ENCODE data around the gene PGBD2. TPM values are rescaled to one million over a fixed set of nuclear protein-coding genes. Genes with fewer than 3 reads are reported as not detected.

PGBD2 gene
- total RNA-seq = 3.1 and 3.3 TPM in 2 replicates

DNA sequence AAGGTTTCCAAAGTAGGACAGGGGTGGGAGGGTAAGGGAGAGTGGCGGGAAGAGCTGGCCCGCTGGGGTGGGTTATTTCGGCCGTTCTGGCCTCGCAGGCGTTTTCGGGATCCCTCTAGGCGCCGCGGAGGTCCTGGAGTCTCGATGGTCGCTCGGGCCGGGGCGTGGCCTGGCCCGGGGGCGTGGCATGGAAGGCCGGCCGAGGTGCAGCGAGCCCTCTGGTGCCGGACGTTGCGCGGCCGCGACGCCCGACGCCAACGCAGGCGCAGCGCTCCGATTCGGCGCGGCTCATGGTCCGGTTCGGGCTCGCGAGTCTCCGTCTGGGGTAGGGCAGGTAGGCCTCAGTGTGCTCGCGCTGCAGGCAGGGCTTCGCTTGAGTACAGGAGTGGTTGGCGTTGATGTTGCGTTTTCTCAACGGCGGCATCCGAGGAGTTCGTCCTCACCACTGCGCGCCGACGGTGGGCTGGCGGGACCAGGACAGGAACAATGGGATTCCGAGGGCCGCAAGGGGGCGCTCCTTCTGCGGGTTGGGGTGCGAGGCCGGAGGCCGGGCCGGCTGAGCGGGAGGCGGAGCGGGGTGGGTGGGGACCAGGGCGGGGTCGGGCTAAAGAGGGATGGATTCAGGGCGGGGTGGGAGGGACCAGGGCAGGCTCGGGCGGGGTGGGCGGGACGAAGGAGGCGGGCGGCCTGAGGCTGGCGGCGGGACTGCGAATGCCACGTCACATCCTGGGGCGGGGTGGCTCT, at the start of gene PGBD2:
TSS of gene PGBD2 (plus strand) at position 227 of the 744 bp plus-strand sequence. CDS start 7,628 bp downstream, outside the sequence.

GRCh38 chr1:248858891-248859889, 46.8 kb upstream of the PGBD2 start, which contains the start of gene ZNF692:
Gene ZNF692, minus strand, starts transcription at chr1:248859085. Its CDS starts 776 bp downstream, at chr1:248858309.

Other genes starting within 250 kb of the PGBD2 start
- gene OR14I1, start 203.5 kb upstream of the PGBD2 start, total RNA-seq = not detected in 2 replicates
- gene LYPD8, start 150.5 kb upstream of the PGBD2 start, total RNA-seq = not detected in 2 replicates
- 18.0 and 21.7 TPM in 2 replicates for gene SH3BP5L, start 80.3 kb upstream of the PGBD2 start, total RNA-seq
- gene ZNF672, start 68.0 kb upstream of the PGBD2 start, total RNA-seq = 13.9 and 14.9 TPM in 2 replicates
- 9.7 and 11.6 TPM in 2 replicates for gene ZNF692, start 47.1 kb upstream of the PGBD2 start, total RNA-seq